Suprapubic skin (tissue), 4 donors: ENCODE data around the gene SP9. TPM values are rescaled to one million over a fixed set of nuclear protein-coding genes. Genes with fewer than 3 reads are reported as not detected.

Experiments used
- DNase-seq, 2 donors: peaks; one replicate each; pipeline ENCODE4 v3.0.0-alpha.2; 2019; ENCODE audit warnings: low spot score in 2 of 2
- H3K27ac ChIP-seq: fragments of 200-600 bp; sonication (generic); one replicate; pipeline ENCODE4 v1.5.1; 2019
- H3K27me3 ChIP-seq: fragments of 200-600 bp; sonication (generic); one replicate; pipeline ENCODE4 v1.5.1; 2019
- H3K36me3 ChIP-seq: fragments of 200-600 bp; sonication (generic); one replicate; pipeline ENCODE4 v1.5.1; 2019
- H3K4me1 ChIP-seq: fragments of 200-600 bp; sonication (generic); one replicate; pipeline ENCODE4 v1.5.1; 2019
- H3K4me3 ChIP-seq: fragments of 200-600 bp; sonication (generic); one replicate; pipeline ENCODE4 v1.5.1; 2019; ENCODE audit warnings: mild to moderate bottlenecking
- H3K9me3 ChIP-seq: fragments of 200-600 bp; sonication (generic); one replicate; pipeline ENCODE4 v1.5.1; 2019
- CTCF ChIP-seq, 2 donors: fragments of 200-600 bp in 1 of 2; fragments of 450-650 bp in 1 of 2; sonication (generic) in 1 of 2; IDR thresholded peaks; one replicate each; pipeline ENCODE4 v1.5.1; 2016 to 2019; ENCODE audit warnings: antibody characterized with exemption in 2 of 2, mild to moderate bottlenecking in 1 of 2, moderate library complexity in 1 of 2
- EP300 ChIP-seq: sonication (generic); formaldehyde crosslinking; IDR thresholded peaks from one replicate; pipeline ENCODE4 v1.6.1; 2017; ENCODE audit warnings: antibody characterized with exemption
- POLR2A ChIP-seq, 2 donors: fragments of 450-650 bp; IDR thresholded peaks; one replicate each; pipeline ENCODE4 v1.6.1; 2017; ENCODE audit warnings: antibody characterized with exemption in 2 of 2, mild to moderate bottlenecking in 2 of 2, moderate library complexity in 2 of 2
- POLR2AphosphoS5 ChIP-seq, 3 donors: sonication (generic); formaldehyde crosslinking; IDR thresholded peaks; one replicate each; pipeline ENCODE4 v1.6.1; 2017; ENCODE audit warnings: antibody characterized with exemption in 3 of 3
- WGBS: methylation state at CpG from one replicate; pipeline ENCODE4 v1.1.5; 2018; 5-methylcytosine and 5-hydroxymethylcytosine counted together
- total RNA-seq, 4 donors: library from RNA; depleted of rRNA; stranded (reverse); fragments of >200 nt; gene quantifications; one replicate each; pipeline ENCODE4 v1.1.0, GENCODE V29; 2016

Gene SP9
- total RNA-seq, 4 donors from 2014 or later, result 0.23 to 1.8 (median 0.44) TPM

DNA sequence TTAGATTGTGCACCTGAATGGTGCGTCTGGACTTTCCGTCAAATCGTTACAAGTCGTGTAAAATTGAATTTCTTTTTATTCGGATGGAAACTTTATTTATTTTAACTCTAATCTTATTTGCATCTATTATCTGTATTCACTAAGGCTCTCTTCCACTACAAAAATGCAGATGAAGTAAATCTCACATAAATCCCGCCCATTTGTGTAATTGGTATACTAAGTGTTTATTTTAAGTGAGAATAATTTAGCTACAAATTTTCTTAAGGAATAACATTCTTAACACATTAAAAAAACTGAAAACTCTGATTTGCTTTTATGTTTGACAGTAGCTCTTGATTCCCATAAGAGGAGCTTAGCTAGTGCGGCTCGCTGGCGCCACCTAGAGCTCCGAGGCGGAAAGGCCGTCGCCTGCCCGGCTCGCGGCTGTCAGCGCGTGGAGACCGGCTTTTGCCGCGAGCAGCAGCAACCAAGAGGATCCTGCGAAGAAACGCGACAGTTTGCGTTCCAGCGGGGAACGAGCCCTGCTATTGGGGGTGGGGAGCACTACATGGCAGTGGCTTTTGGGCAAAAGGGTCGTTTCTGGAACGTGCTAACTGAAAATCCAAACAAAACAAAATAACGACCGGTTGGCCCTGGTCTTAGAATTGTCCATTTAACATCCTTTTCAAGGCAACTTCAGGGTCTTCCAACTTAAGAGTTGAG, 6.7 kb downstream of the SP9 start:
- peak; percentile 88 to 92 for DNase-seq
- peak in 1 of 3 donors; percentile 20 for TF ChIP-seq POLR2AphosphoS5 (IDR thresholded peaks at IDR 0.05)
- peak; percentile 93 to 99 for TF ChIP-seq CTCF (IDR thresholded peaks at IDR 0.05)
- no peak for TF ChIP-seq EP300
- TF ChIP-seq POLR2A (IDR thresholded peaks at IDR 0.05), result no peak
- H3K36me3 ChIP-seq, result no peaks in the 10 kb centered on the region
- H3K4me3 ChIP-seq, result peak overlapping the region; percentile 37
- H3K4me1 ChIP-seq, result peaks cover 68% of the 10 kb centered on the region
- 5% methylated on average over 31 of the region's 31 CpGs for WGBS
- H3K27ac ChIP-seq, result peak overlapping the region; percentile 76
- peaks cover 82% of the 10 kb centered on the region for H3K27me3 ChIP-seq
- no peaks in the 10 kb centered on the region for H3K9me3 ChIP-seq

DNA sequence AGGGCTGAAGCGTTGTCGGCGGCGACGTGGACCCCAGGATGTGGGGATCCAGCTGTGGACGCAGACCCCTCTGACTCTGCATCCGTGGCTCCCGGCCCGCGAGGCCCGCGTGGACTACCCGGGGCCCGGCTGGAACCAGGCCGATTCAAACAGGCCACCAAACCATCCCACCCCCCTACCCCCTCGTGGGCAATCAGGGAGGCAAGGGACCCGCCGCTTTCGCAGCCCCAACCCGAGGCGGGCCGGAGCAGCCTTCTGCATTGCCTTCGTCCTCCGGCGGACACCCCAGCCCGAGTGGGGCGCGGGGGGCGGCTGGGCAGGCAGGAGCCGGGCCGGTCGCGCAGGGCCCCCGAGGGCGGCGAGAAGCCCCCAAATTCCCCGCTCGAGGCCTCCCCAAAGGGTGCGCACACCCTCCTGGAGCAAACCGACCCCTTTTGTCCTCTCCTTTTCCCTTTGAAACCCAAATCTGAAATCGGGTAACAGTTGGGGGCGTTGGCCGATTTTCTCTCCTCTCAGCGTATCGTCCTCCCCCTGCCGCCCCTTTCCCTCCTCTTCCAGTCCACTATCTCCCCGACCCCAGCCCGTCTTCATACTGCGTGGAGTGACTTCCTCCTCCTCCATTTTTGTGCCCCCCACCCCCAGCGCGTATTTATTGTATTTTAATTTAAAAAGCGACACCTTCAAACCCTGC, 7.4 kb downstream of the SP9 start:
- peaks cover 61% of the 10 kb centered on the region for H3K4me1 ChIP-seq
- H3K9me3 ChIP-seq, result no peaks in the 10 kb centered on the region
- H3K4me3 ChIP-seq, result peak overlapping the region; percentile 17
- no peak for DNase-seq
- TF ChIP-seq POLR2A (IDR thresholded peaks at IDR 0.05), result no peak
- no peak for TF ChIP-seq EP300
- TF ChIP-seq POLR2AphosphoS5 (IDR thresholded peaks at IDR 0.05), result no peak
- TF ChIP-seq CTCF (IDR thresholded peaks at IDR 0.05), result no peak
- no peak overlapping the region for H3K27ac ChIP-seq
- H3K27me3 ChIP-seq, result peaks cover 75% of the 10 kb centered on the region
- 16% methylated on average over 26 of the region's 52 CpGs for WGBS
- H3K36me3 ChIP-seq, result no peaks in the 10 kb centered on the region

- Histone ChIP-seq H3K9me3 (no peaks in the 10 kb centered on the region), H3K4me3 (peak overlapping the region; percentile 17), H3K27me3 (peaks cover 68% of the 10 kb centered on the region), H3K36me3 (no peaks in the 10 kb centered on the region), H3K27ac (no peak overlapping the region), H3K4me1 (peaks cover 55% of the 10 kb centered on the region)
- 17% methylated on average over 27 of the region's 29 CpGs for WGBS
- TF ChIP-seq CTCF (IDR thresholded peaks at IDR 0.05), result no peak
- no peak for TF ChIP-seq POLR2AphosphoS5 (IDR thresholded peaks at IDR 0.05)
- TF ChIP-seq POLR2A (IDR thresholded peaks at IDR 0.05), result no peak
- no peak for TF ChIP-seq EP300
- DNase-seq, result no peak
Observed at GRCh38 chr2:174342686-174343342, 8.1 kb downstream of the SP9 start.

DNA sequence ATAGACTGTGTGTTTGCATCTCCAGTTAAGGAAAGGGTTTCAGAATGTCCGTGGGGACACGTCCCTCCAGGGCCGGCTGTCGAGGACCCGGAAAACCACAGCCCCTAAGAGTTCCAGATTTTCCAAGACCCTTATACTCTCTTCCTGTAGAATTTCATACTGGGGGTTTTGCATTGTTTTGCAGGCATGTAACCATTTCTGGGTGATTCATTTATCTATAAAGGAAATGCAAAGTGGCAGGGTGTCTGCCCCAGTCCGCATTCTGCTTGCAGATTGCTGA, 8.5 kb downstream of the SP9 start:
- Histone ChIP-seq H3K9me3 (no peaks in the 10 kb centered on the region), H3K36me3 (peaks cover 3% of the 10 kb centered on the region), H3K27ac (no peak overlapping the region), H3K27me3 (peaks cover 63% of the 10 kb centered on the region), H3K4me1 (peaks cover 53% of the 10 kb centered on the region), H3K4me3 (no peak overlapping the region)
- WGBS, result 35% methylated on average over 6 of the region's 6 CpGs
- no peak for DNase-seq
- no peak for TF ChIP-seq POLR2A (IDR thresholded peaks at IDR 0.05)
- no peak for TF ChIP-seq CTCF (IDR thresholded peaks at IDR 0.05)
- no peak for TF ChIP-seq EP300
- no peak for TF ChIP-seq POLR2AphosphoS5 (IDR thresholded peaks at IDR 0.05)
